H1 (cell line): ENCODE results near the gene SPINDOC. TPM values are rescaled to one million over a fixed set of nuclear protein-coding genes. Genes with fewer than 3 reads are reported as not detected.
A peak's percentile ranks its signal among the peaks of the same experiment; 100 is the strongest.

Source experiments
- CTCF ChIA-PET: fragments of 300-600 bp; sonication (Branson Sonifier 250); formaldehyde crosslinking; loops from one replicate; lab custom pipeline; 2021; ENCODE audit not compliant: partially characterized antibody; lab: Charles Lee
- POLR2A ChIA-PET: fragments of 300-600 bp; sonication (Branson Sonifier 250); formaldehyde crosslinking; loops from one replicate; lab custom pipeline; 2021; ENCODE audit warnings: inconsistent platforms; ENCODE audit not compliant: partially characterized antibody; lab: Charles Lee
- DNase-seq, 2 experiments: peaks; one replicate each; pipeline versions ENCODE4 v3.0.0 to v3.0.0-alpha.2; 2010 to 2022; ENCODE audit warnings: low spot score in 2 of 2, low read depth in 1 of 2, mixed read lengths in 1 of 2
- FAIRE-seq: peaks from 2 replicates; lab custom pipeline; 2011; peaks lifted over from hg19 to GRCh38; lab: Jason Lieb, UNC
- H2AFZ ChIP-seq: 2 replicates; pipeline ENCODE4 v1.8.1; 2012; ENCODE audit warnings: low read length, inconsistent platforms
- H2AK5ac ChIP-seq: 2 replicates; pipeline ENCODE4 v1.6.1; 2013; ENCODE audit warnings: low read depth, low read length
- H2BK120ac ChIP-seq: replicated peaks from 2 replicates; pipeline ENCODE3; 2013; ENCODE audit warnings: low read depth, low read length, inconsistent platforms
- H2BK12ac ChIP-seq: 2 replicates; pipeline ENCODE4 v1.6.1; 2013; ENCODE audit warnings: low read depth, low read length
- H2BK15ac ChIP-seq: 2 replicates; pipeline ENCODE4 v1.6.1; 2013; ENCODE audit warnings: low read length
- H2BK20ac ChIP-seq: 2 replicates; pipeline ENCODE4 v1.6.1; 2013; ENCODE audit warnings: low read length
- H2BK5ac ChIP-seq: 2 replicates; pipeline ENCODE4 v1.6.1; 2013; ENCODE audit warnings: low read depth, low read length
- H3K14ac ChIP-seq: 2 replicates; pipeline ENCODE4 v1.6.1; 2013; ENCODE audit warnings: inconsistent platforms; ENCODE audit not compliant: insufficient read length
- H3K18ac ChIP-seq: 2 replicates; pipeline ENCODE4 v1.6.1; 2013; ENCODE audit warnings: low read length; ENCODE audit errors: extremely low read depth
- H3K23ac ChIP-seq: 2 replicates; pipeline ENCODE4 v1.6.1; 2013; ENCODE audit warnings: inconsistent platforms; ENCODE audit not compliant: insufficient read length
- H3K23me2 ChIP-seq: 2 replicates; pipeline ENCODE4 v1.6.1; 2013; ENCODE audit warnings: low read depth, low read length
- H3K27ac ChIP-seq: 2 replicates; pipeline ENCODE4 v1.6.1; 2011; ENCODE audit warnings: low read depth, low read length, inconsistent platforms
- H3K27me3 ChIP-seq, 4 experiments: replicated peaks in 1 of 4; 1 replicate in 1 of 4; 2 replicates in 3 of 4; pipeline versions ENCODE4 v1.6.1 to v1.8.1; 2011 to 2013; ENCODE audit warnings: low read length in 3 of 4, mild to moderate bottlenecking in 3 of 4, inconsistent platforms in 2 of 4, mixed read lengths in 2 of 4, moderate library complexity in 1 of 4; ENCODE audit not compliant: control insufficient read depth in 3 of 4, insufficient read depth in 3 of 4; ENCODE audit errors: extremely low read depth in 1 of 4
- H3K36me3 ChIP-seq, 4 experiments: 2 replicates each; pipeline versions ENCODE4 v1.6.1 to v1.8.1; 2011 to 2013; ENCODE audit warnings: mild to moderate bottlenecking in 4 of 4, low read length in 3 of 4, moderate library complexity in 2 of 4, control low read depth in 1 of 4, inconsistent platforms in 1 of 4; ENCODE audit not compliant: insufficient read depth in 4 of 4, control insufficient read depth in 2 of 4
- H3K4ac ChIP-seq: replicated peaks from 2 replicates; pipeline ENCODE3; 2013; ENCODE audit warnings: low read length, low read depth, mixed read lengths, inconsistent platforms; ENCODE audit not compliant: insufficient read length
- H3K4me1 ChIP-seq, 4 experiments: replicated peaks in 1 of 4; 1 replicate in 1 of 4; 2 replicates in 3 of 4; pipeline versions ENCODE4 v1.6.1 to v1.8.1; 2011 to 2013; ENCODE audit warnings: low read length in 3 of 4, inconsistent platforms in 2 of 4, mixed read lengths in 1 of 4; ENCODE audit not compliant: insufficient read depth in 4 of 4, control insufficient read depth in 3 of 4
- H3K4me2 ChIP-seq, 2 experiments: 2 replicates each; pipeline versions ENCODE4 v1.6.1 to v1.8.1; 2011 to 2013; ENCODE audit warnings: low read depth in 2 of 2, low read length in 2 of 2, control low read depth in 1 of 2, inconsistent platforms in 1 of 2, mild to moderate bottlenecking in 1 of 2; ENCODE audit not compliant: insufficient read depth in 1 of 2
- H3K4me3 ChIP-seq, 4 experiments: fragments of 200-600, 300-600 bp in 1 of 4; sonication (generic), shearing (Covaris generic), sonication (Bioruptor Twin) in 1 of 4; 2 replicates each; pipeline versions ENCODE4 v1.5.1 to v1.8.1; 2011 to 2016; ENCODE audit warnings: low read length in 4 of 4, low read depth in 3 of 4, control low read depth in 2 of 4, inconsistent platforms in 2 of 4, mild to moderate bottlenecking in 2 of 4, mixed read lengths in 1 of 4, moderate library complexity in 1 of 4; ENCODE audit not compliant: insufficient read depth in 2 of 4; ENCODE audit errors: extremely low read depth in 1 of 4
- H3K56ac ChIP-seq: replicated peaks from 2 replicates; pipeline ENCODE3; 2013; ENCODE audit warnings: low read depth, mild to moderate bottlenecking, mixed read lengths, low read length, inconsistent platforms; ENCODE audit not compliant: insufficient read length
- H3K79me1 ChIP-seq: 2 replicates; pipeline ENCODE4 v1.6.1; 2013; ENCODE audit warnings: low read depth, low read length, control low read depth
- H3K79me2 ChIP-seq, 2 experiments: 2 replicates each; pipeline versions ENCODE4 v1.6.1 to v1.8.1; 2012 to 2013; ENCODE audit warnings: low read length in 2 of 2, mild to moderate bottlenecking in 2 of 2, inconsistent platforms in 1 of 2; ENCODE audit not compliant: insufficient read depth in 2 of 2, control insufficient read depth in 1 of 2
- H3K9ac ChIP-seq, 4 experiments: replicated peaks in 1 of 4; 1 replicate in 1 of 4; 2 replicates in 3 of 4; pipeline versions ENCODE4 v1.6.1 to v1.8.1; 2011 to 2013; ENCODE audit warnings: low read depth in 3 of 4, low read length in 3 of 4, control low read depth in 2 of 4, mild to moderate bottlenecking in 2 of 4, moderate library complexity in 2 of 4, inconsistent platforms in 1 of 4; ENCODE audit errors: extremely low read depth in 1 of 4
- H3K9me3 ChIP-seq, 2 experiments: 2 replicates each; pipeline versions ENCODE4 v1.6.1 to v1.8.1; 2012 to 2013; ENCODE audit warnings: mild to moderate bottlenecking in 2 of 2, moderate library complexity in 2 of 2, control low read depth in 1 of 2, inconsistent platforms in 1 of 2, low read depth in 1 of 2, low read length in 1 of 2, mixed read lengths in 1 of 2; ENCODE audit not compliant: insufficient read depth in 2 of 2
- H4K20me1 ChIP-seq, 2 experiments: replicated peaks in 1 of 2; 2 replicates each; pipeline versions ENCODE3 to v1.8.1; 2011 to 2013; ENCODE audit warnings: inconsistent platforms in 2 of 2, low read length in 2 of 2, mild to moderate bottlenecking in 1 of 2; ENCODE audit not compliant: insufficient read depth in 2 of 2, control insufficient read depth in 1 of 2
- H4K5ac ChIP-seq: 2 replicates; pipeline ENCODE4 v1.6.1; 2013; ENCODE audit warnings: low read length, low read depth, mixed read lengths, inconsistent platforms; ENCODE audit not compliant: insufficient read length
- H4K8ac ChIP-seq: 2 replicates; pipeline ENCODE4 v1.8.0; 2013; ENCODE audit warnings: mild to moderate bottlenecking, moderate library complexity, low read length, inconsistent platforms; ENCODE audit not compliant: insufficient read depth; ENCODE audit errors: extremely low read depth
- H4K91ac ChIP-seq: replicated peaks from 2 replicates; pipeline ENCODE3; 2013; ENCODE audit warnings: low read length, mixed read lengths, inconsistent platforms; ENCODE audit not compliant: insufficient read length
- CEBPB ChIP-seq: IDR thresholded peaks from 2 replicates; pipeline ENCODE4 v1.6.1; 2012; ENCODE audit warnings: low read depth, low read length
- CTBP2 ChIP-seq: IDR thresholded peaks from 2 replicates; pipeline ENCODE4 v1.7.0; 2011; ENCODE audit warnings: borderline replicate concordance, mild to moderate bottlenecking, moderate library complexity, mixed read lengths, low read length; ENCODE audit not compliant: insufficient read depth, insufficient read length
- E2F6 ChIP-seq: IDR thresholded peaks from 2 replicates; pipeline ENCODE4 v1.6.1; 2012; ENCODE audit warnings: inconsistent platforms
- HDAC2 ChIP-seq, 2 experiments: fragments of 300-600 bp in 1 of 2; sonication (generic) in 1 of 2; IDR thresholded peaks; 2 replicates each; pipeline ENCODE4 v1.6.1; 2011 to 2012; ENCODE audit warnings: low read depth in 2 of 2, low read length in 2 of 2, mild to moderate bottlenecking in 2 of 2, moderate library complexity in 2 of 2, borderline replicate concordance in 1 of 2, inconsistent platforms in 1 of 2
- JUN ChIP-seq: IDR thresholded peaks from 2 replicates; pipeline ENCODE4 v1.6.1; 2011; ENCODE audit warnings: low read depth, mild to moderate bottlenecking, improper control_type of control experiment, low read length
- NANOG ChIP-seq: IDR thresholded peaks from 2 replicates; pipeline ENCODE4 v1.6.1; 2011; ENCODE audit warnings: low read length, low read depth, mild to moderate bottlenecking, inconsistent platforms; ENCODE audit not compliant: insufficient read depth, poor library complexity, severe bottlenecking
- POU5F1 ChIP-seq: IDR thresholded peaks from 2 replicates; pipeline ENCODE4 v1.6.1; 2011; ENCODE audit warnings: low read depth, mild to moderate bottlenecking, low read length, moderate library complexity
- RFX5 ChIP-seq: IDR thresholded peaks from 2 replicates; pipeline ENCODE4 v1.6.1; 2011; ENCODE audit warnings: low read depth, low read length, improper control_type of control experiment, borderline replicate concordance
- RXRA ChIP-seq: IDR thresholded peaks from 2 replicates; pipeline ENCODE4 v1.6.1; 2011; ENCODE audit warnings: low read depth, mild to moderate bottlenecking, low read length, moderate library complexity; ENCODE audit not compliant: insufficient read depth
- SP2 ChIP-seq: IDR thresholded peaks from 2 replicates; pipeline ENCODE4 v1.6.1; 2012; ENCODE audit warnings: mild to moderate bottlenecking, low read length, inconsistent platforms
- TAF1 ChIP-seq: IDR thresholded peaks from 2 replicates; pipeline ENCODE4 v1.6.1; 2011; ENCODE audit warnings: mild to moderate bottlenecking, low read depth, low read length
- USF2 ChIP-seq: IDR thresholded peaks from 2 replicates; pipeline ENCODE4 v1.6.1; 2011; ENCODE audit warnings: low read length, improper control_type of control experiment
- WGBS, 2 experiments: shearing (Covaris generic) in 1 of 2; methylation state at CpG; one replicate each; pipeline versions ENCODE4 v1.1.6 to v1.1.7; 2013 to 2015; ENCODE audit warnings: low lambda C conversion rate in 2 of 2, mixed read lengths in 2 of 2, inconsistent platforms in 1 of 2, low coverage in 1 of 2, missing lambda C conversion rate in 1 of 2; ENCODE audit not compliant: insufficient replicate concordance in 2 of 2, insufficient coverage in 1 of 2, insufficient read length in 1 of 2; ENCODE audit errors: extremely low coverage in 1 of 2, missing lambda C conversion rate in 1 of 2; 5-methylcytosine and 5-hydroxymethylcytosine counted together
- polyA plus RNA-seq, 7 experiments: library from polyadenylated mRNA; depleted of rRNA in 3 of 7; stranded (reverse) in 5 of 7; unstranded in 2 of 7; fragments of >200 nt in 5 of 7; fragments of 200-250 nt in 2 of 7; gene quantifications; 1 replicate in 5 of 7; 2 replicates in 1 of 7; 4 replicates in 1 of 7; pipeline versions ENCODE4 v1.2.1 to v1.2.3, GENCODE V29; 2011 to 2013; ENCODE audit warnings: missing spikeins in 2 of 7, mixed read lengths in 2 of 7
- total RNA-seq: library from RNA; stranded (reverse); fragmentation: NEBNext Ultra II Directional; extraction: Animal tissue kit (Norgen Biotek cat#: 25700); gene quantifications from 2 replicates; pipeline ENCODE4 v1.2.1, GENCODE V29; 2021

SPINDOC gene
- total and polyA plus RNA-seq, 2 of the 8 experiments (the other 6 are each of a cell fraction or from before 2014, with no cell fraction given), result 78.7 to 99.7 TPM

- no peak overlapping the region for H3K9ac ChIP-seq
- DNase-seq (no peak), FAIRE-seq (no peak)
- no peak overlapping the region for H2BK5ac ChIP-seq
- H3K18ac ChIP-seq, result no peak overlapping the region
- no peak overlapping the region for H4K5ac ChIP-seq
- H3K4me3 ChIP-seq, result no peak overlapping the region
- no peak overlapping the region for H2BK120ac ChIP-seq
- no peak overlapping the region for H3K4ac ChIP-seq
- no peak overlapping the region for H2BK15ac ChIP-seq
- no peaks in the 10 kb centered on the region for H3K23me2 ChIP-seq
- no peak overlapping the region for H3K56ac ChIP-seq
- H2BK20ac ChIP-seq, result no peak overlapping the region
- no peak overlapping the region for H4K91ac ChIP-seq
- no peaks in the 10 kb centered on the region for H4K20me1 ChIP-seq
- H3K23ac ChIP-seq, result no peak overlapping the region
- H4K8ac ChIP-seq, result no peak overlapping the region
- no peak overlapping the region for H2BK12ac ChIP-seq
- H3K79me1 ChIP-seq, result no peaks in the 10 kb centered on the region
- CTCF ChIA-PET, result interaction anchor here (0.7 to 0.8 kb wide), 2 partner anchors 135 to 148 kb away, joined by 3 read pairs; no protein-coding TSS in a partner anchor
- WGBS, 2 experiments, result 95% methylated on average over 1 of the region's 1 CpG; no CpG with 5 or more reads in 1 of the 2 experiments
- no peak overlapping the region for H2AFZ ChIP-seq
- H3K36me3 ChIP-seq, result no peaks in the 10 kb centered on the region
- H3K27me3 ChIP-seq, result no peaks in the 10 kb centered on the region
- no peak overlapping the region for H3K4me2 ChIP-seq
- POLR2A ChIA-PET, result no interaction called here
- H2AK5ac ChIP-seq, result 0 out of 2 replicates have a peak overlapping the region, but pooled peaks have one; percentile 9
- H3K9me3 ChIP-seq, result no peaks in the 10 kb centered on the region
- no peak overlapping the region for H3K14ac ChIP-seq
- no peaks in the 10 kb centered on the region for H3K79me2 ChIP-seq
- H3K4me1 ChIP-seq, result peaks cover 2 to 5% (median 4%) of the 10 kb centered on the region in 4 experiments; a peak in 4 of 7 replicates
- no peak overlapping the region for H3K27ac ChIP-seq
- TF ChIP-seq CTBP2, result no peak
- no peak for TF ChIP-seq TAF1
- no peak for TF ChIP-seq USF2
- no peak for TF ChIP-seq RXRA
- TF ChIP-seq JUN, result no peak
- TF ChIP-seq NANOG, result no peak
- no peak for TF ChIP-seq SP2
- no peak for TF ChIP-seq E2F6
- no peak for TF ChIP-seq POU5F1
- TF ChIP-seq HDAC2 (IDR thresholded peaks at IDR 0.05; ENCODE audit: borderline replicate concordance in 1 of 2, low read depth in 2 of 2, low read length in 2 of 2), result no peak
- no peak for TF ChIP-seq CEBPB
- no peak for TF ChIP-seq RFX5
Observed at GRCh38 chr11:63785823-63786222, 27.4 kb upstream of the SPINDOC start.
